Esophagus squamous epithelium (tissue), 5 donors: ENCODE data around the gene OPN4. TPM values are rescaled to one million over a fixed set of nuclear protein-coding genes. Genes with fewer than 3 reads are reported as not detected.

Source experiments
- DNase-seq: peaks from one replicate; lab custom pipeline; 2025; lab: John Stamatoyannopoulos, UW
- H3K27ac ChIP-seq, 4 donors: fragments of 200-600 bp; sonication (generic); one replicate each; pipeline ENCODE4 v1.5.1; 2016 to 2019; ENCODE audit warnings: mild to moderate bottlenecking in 1 of 4
- H3K27me3 ChIP-seq, 4 donors: fragments of 200-600 bp; sonication (generic); 1 replicate in 3 of 4; 2 replicates in 1 of 4; pipeline versions ENCODE4 v1.5.1 to v1.6.0; 2017 to 2021; ENCODE audit warnings: antibody characterized with exemption in 1 of 4
- H3K36me3 ChIP-seq, 3 donors: fragments of 200-600 bp; sonication (generic); one replicate each; pipeline ENCODE4 v1.5.1; 2016 to 2019
- H3K4me1 ChIP-seq, 3 donors: fragments of 200-600 bp; sonication (generic); one replicate each; pipeline ENCODE4 v1.5.1; 2017 to 2019
- H3K4me3 ChIP-seq, 4 donors: fragments of 200-600 bp; sonication (generic); 1 replicate in 3 of 4; 2 replicates in 1 of 4; pipeline ENCODE4 v1.5.1; 2016 to 2019; ENCODE audit warnings: mild to moderate bottlenecking in 2 of 4, moderate library complexity in 1 of 4
- H3K9me3 ChIP-seq, 3 donors: fragments of 200-600 bp; sonication (generic); one replicate each; pipeline ENCODE4 v1.5.1; 2016 to 2019
- POLR2A ChIP-seq, 4 donors: fragments of 450-650 bp; IDR thresholded peaks; one replicate each; pipeline ENCODE4 v1.6.1; 2017; ENCODE audit warnings: antibody characterized with exemption in 4 of 4, mild to moderate bottlenecking in 4 of 4, moderate library complexity in 3 of 4
- WGBS, 2 donors: methylation state at CpG; one replicate each; pipeline ENCODE4 v1.1.5; 2018; 5-methylcytosine and 5-hydroxymethylcytosine counted together
- intact Hi-C: fragments of 100-400 bp; cut with DNase I; formaldehyde crosslinking; loops from one replicate; pipeline ENCODE4 v1.15.0; 2022
- total RNA-seq, 4 donors: library from RNA; depleted of rRNA; stranded (reverse); fragments of >200 nt; gene quantifications; one replicate each; pipeline ENCODE4 v1.1.0, GENCODE V29; 2016
- TF ChIP-seq, protein P1 (sequence below), 6 experiments: fragments of 450-650 bp in 4 of 6; fragments of 200-600 bp in 2 of 6; sonication (generic) in 2 of 6; IDR thresholded peaks; one replicate each; pipeline ENCODE4 v1.5.1; 2016 to 2019; ENCODE audit warnings: antibody characterized with exemption in 6 of 6, mild to moderate bottlenecking in 4 of 6, moderate library complexity in 4 of 6
- donor health status: DM: yes; HTN: yes; CAD: no.

The OPN4 gene
- total RNA-seq, 4 donors from 2014 or later: not detected

GRCh38 chr10:86678999-86679792 lies 24.8 kb downstream of the OPN4 start:
- Histone ChIP-seq H3K9me3 (no peaks in the 10 kb centered on the region), H3K27me3 (peaks cover 0 to 44% (median 0%) of the 10 kb centered on the region in 4 donors), H3K4me1 (peaks cover 0 to 43% (median 3%) of the 10 kb centered on the region in 3 donors), H3K27ac (peak overlapping the region in 2 of 4 donors; percentile 63 to 83), H3K36me3 (no peaks in the 10 kb centered on the region), H3K4me3 (no peak overlapping the region)
- WGBS, 2 donors: 57 to 82% methylated on average over 5 to 7 of the region's 13 CpGs
- intact Hi-C loops: no loop called here
- no peak for DNase-seq
- TF ChIP-seq POLR2A (IDR thresholded peaks at IDR 0.05): no peak
- TF ChIP-seq, protein P1, sequence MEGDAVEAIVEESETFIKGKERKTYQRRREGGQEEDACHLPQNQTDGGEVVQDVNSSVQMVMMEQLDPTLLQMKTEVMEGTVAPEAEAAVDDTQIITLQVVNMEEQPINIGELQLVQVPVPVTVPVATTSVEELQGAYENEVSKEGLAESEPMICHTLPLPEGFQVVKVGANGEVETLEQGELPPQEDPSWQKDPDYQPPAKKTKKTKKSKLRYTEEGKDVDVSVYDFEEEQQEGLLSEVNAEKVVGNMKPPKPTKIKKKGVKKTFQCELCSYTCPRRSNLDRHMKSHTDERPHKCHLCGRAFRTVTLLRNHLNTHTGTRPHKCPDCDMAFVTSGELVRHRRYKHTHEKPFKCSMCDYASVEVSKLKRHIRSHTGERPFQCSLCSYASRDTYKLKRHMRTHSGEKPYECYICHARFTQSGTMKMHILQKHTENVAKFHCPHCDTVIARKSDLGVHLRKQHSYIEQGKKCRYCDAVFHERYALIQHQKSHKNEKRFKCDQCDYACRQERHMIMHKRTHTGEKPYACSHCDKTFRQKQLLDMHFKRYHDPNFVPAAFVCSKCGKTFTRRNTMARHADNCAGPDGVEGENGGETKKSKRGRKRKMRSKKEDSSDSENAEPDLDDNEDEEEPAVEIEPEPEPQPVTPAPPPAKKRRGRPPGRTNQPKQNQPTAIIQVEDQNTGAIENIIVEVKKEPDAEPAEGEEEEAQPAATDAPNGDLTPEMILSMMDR (IDR thresholded peaks at IDR 0.05): no peak

DNA sequence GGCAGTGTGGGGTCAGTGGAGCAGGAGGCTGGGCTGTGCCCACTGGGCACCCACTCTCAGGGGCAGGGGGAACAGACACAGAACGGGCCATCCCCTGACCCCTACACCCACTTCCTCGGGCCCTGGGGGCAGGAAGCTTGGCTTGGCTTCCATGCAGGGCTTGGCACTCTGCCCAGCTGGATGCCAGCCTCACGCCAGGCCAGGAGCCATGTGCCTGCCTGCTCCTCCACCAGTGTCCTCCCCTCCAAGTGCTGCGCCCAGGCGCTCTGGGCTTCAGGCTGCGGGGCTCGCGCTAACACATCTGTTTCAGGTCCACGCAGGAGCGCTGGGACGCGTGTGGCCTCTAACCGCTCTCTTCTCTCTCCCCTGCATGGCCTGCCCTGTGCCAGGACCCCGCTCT lies 26.7 kb downstream of the OPN4 start:
- no peaks in the 10 kb centered on the region for H3K36me3 ChIP-seq
- H3K9me3 ChIP-seq: no peaks in the 10 kb centered on the region
- no peak for TF ChIP-seq POLR2A (IDR thresholded peaks at IDR 0.05)
- TF ChIP-seq, protein P1 (IDR thresholded peaks at IDR 0.05): no peak
- 82% methylated on average over 5 of the region's 14 CpGs; no CpG with 5 or more reads in 1 of the 2 donors for WGBS, 2 donors
- intact Hi-C loops: no loop called here
- H3K4me3 ChIP-seq: no peak overlapping the region
- H3K27me3 ChIP-seq: peaks cover 0 to 50% (median 0%) of the 10 kb centered on the region in 4 donors
- H3K4me1 ChIP-seq: peaks cover 0 to 50% (median 6%) of the 10 kb centered on the region in 3 donors
- no peak for DNase-seq
- peak overlapping the region; percentile 15 to 83 (median 42) for H3K27ac ChIP-seq

DNA sequence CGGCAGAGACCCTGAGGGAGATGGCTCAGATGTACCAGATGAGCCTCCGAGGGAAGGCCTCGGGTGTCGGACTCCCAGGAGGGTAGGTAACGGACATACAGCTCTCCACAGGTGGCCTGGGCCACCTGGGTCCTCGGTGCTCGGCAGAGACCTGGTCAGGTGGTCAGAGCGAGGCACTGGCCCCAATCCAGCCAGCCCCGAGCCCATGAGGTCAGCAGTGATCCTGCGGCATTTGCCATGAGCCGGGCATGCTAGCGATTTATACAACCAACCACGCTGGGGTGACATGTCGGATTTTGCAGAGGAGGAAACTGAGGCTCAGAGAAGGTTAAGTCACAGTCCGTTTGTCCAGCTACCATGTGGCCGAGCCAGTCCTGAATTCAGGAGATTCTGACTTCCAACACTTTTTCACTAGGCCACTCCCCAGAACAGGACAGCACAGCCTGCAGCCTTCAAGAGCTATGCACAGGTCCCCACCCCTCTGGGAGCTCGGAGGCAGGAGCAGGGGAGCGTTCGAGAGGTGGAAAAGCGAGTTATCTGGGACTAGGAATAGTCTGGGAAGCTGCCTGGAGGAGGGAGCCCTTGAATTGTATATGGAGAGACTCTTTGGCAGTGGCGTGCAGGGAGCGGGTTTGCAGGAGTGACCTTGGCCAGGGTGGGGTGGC lies 27.5 kb downstream of the OPN4 start:
- H3K4me1 ChIP-seq: peaks cover 0 to 50% (median 6%) of the 10 kb centered on the region in 3 donors
- H3K9me3 ChIP-seq: no peaks in the 10 kb centered on the region
- H3K27me3 ChIP-seq: peaks cover 0 to 55% (median 0%) of the 10 kb centered on the region in 4 donors
- intact Hi-C loops: no loop called here
- TF ChIP-seq, protein P1 (IDR thresholded peaks at IDR 0.05): no peak
- no peak for TF ChIP-seq POLR2A (IDR thresholded peaks at IDR 0.05)
- H3K27ac ChIP-seq: peak overlapping the region in 3 of 4 donors; percentile 21 to 83 (median 63)
- WGBS, 2 donors: 72 to 95% methylated on average over 4 to 17 of the region's 22 CpGs
- H3K4me3 ChIP-seq: no peak overlapping the region
- no peak for DNase-seq
- no peaks in the 10 kb centered on the region for H3K36me3 ChIP-seq

DNA sequence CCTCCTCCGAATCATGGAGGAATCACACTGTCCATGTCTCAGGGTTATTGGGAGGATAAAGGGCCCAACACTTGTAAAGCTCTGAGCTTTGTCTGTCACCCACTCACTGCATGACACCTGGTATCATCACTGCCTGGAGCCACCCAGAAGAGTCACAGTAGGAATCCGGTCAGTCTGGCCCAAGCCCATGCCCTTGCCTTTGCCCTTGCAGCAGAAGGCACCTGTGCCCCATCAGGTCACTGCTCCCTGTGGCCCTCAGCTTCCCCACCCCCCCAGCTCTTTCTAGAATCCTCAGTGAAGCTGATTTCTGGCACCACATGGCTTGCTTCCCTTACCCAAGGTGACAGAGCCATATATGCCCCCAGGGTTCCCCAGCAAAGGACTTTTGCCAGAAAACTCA lies 28.3 kb downstream of the OPN4 start:
- no peak for TF ChIP-seq POLR2A (IDR thresholded peaks at IDR 0.05)
- TF ChIP-seq, protein P1 (IDR thresholded peaks at IDR 0.05): no peak
- Histone ChIP-seq H3K4me1 (peaks cover 0 to 58% (median 6%) of the 10 kb centered on the region in 3 donors), H3K36me3 (no peaks in the 10 kb centered on the region), H3K9me3 (no peaks in the 10 kb centered on the region), H3K27ac (peak overlapping the region in 3 of 4 donors; percentile 63 to 83 (median 81)), H3K4me3 (no peak overlapping the region), H3K27me3 (peaks cover 0 to 63% (median 0%) of the 10 kb centered on the region in 4 donors)
- no peak for DNase-seq
- 100% methylated on average over 1 of the region's 2 CpGs; no CpG with 5 or more reads in 1 of the 2 donors for WGBS, 2 donors
- intact Hi-C loops: no loop called here
